ENCODE data around the gene FBXO24.

DNA sequence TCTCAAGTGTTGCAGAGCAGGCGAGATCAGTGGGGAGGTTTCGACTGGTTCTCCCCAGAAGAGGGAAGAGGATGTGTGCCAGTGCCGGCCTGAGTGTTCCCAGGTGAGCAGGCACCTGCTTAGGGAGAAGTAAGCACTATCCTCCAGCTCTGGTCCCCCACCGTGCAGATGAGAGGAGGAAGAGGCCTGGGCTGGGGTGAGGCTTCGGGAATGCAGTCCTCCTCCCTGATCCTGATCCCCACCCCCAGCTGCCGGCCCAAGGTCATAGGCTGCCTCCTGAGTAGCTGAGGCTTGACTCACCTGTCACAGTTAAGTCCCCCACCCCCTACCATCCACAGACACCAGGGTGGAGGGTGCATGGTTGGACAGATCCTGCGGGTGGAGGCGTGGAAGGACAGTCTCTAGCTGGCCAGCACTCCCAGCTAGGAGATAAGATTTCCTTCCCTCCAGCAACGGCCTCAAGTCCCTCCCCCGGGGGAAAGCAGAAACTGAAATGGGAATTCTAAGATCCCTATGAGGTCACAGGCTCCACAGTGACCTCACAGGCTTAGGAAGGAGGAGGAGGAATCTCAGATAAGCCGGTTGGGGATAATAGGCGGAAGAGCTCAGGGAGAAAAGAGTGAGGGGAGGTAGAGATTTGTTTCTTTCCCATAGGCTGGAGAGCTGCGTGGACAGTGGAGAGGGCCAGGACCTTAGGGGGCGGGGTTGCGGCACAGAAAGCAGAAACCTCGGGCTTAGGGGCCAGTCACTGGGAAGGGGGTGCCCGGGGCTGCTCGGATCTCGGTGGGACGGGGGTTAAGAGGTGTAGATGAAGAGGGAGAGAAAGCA lies 1.2 kb upstream of the FBXO24 start:
- TF ChIP-seq EZH2 (IDR thresholded peaks at IDR 0.05) (no peak), EZH2phosphoT487 (IDR thresholded peaks at IDR 0.05) (no peak)
- TF ChIP-seq, protein P1, sequence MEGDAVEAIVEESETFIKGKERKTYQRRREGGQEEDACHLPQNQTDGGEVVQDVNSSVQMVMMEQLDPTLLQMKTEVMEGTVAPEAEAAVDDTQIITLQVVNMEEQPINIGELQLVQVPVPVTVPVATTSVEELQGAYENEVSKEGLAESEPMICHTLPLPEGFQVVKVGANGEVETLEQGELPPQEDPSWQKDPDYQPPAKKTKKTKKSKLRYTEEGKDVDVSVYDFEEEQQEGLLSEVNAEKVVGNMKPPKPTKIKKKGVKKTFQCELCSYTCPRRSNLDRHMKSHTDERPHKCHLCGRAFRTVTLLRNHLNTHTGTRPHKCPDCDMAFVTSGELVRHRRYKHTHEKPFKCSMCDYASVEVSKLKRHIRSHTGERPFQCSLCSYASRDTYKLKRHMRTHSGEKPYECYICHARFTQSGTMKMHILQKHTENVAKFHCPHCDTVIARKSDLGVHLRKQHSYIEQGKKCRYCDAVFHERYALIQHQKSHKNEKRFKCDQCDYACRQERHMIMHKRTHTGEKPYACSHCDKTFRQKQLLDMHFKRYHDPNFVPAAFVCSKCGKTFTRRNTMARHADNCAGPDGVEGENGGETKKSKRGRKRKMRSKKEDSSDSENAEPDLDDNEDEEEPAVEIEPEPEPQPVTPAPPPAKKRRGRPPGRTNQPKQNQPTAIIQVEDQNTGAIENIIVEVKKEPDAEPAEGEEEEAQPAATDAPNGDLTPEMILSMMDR (IDR thresholded peaks at IDR 0.05), result no peak
